Left ventricle myocardium superior (tissue), 1 donor: ENCODE data around the gene BARD1. TPM values are rescaled to one million over a fixed set of nuclear protein-coding genes. Genes with fewer than 3 reads are reported as not detected.
"Not testable (repeated sequence)": the region's sequence is repeated elsewhere in the genome, so short reads cannot be mapped to it uniquely, and the experiment has no call there.

ENCODE experiments used
- ATAC-seq: fragments of 200-7000 bp; cut with Tn5 transposase; one replicate; pipeline ENCODE4 v1.9.1; 2020; ENCODE audit warnings: mild to moderate bottlenecking, moderate library complexity
- DNase-seq: peaks from one replicate; pipeline ENCODE4 v3.0.0-alpha.2; 2020
- intact Hi-C: fragments of 100-400 bp; cut with micrococcal nuclease; formaldehyde crosslinking; loops from one replicate; pipeline ENCODE4 v1.11.0; 2022
- total RNA-seq: library from RNA; stranded (reverse); fragmentation: NEBNext Ultra II Directional; extraction: Animal tissue kit (Norgen Biotek cat#: 25700); gene quantifications from one replicate; pipeline ENCODE4 v1.2.1, GENCODE V29; 2021
- donor health status: DM: no; HTN: yes; CAD: no; lungs with severe emphysema.

BARD1 gene
- total RNA-seq, 1 donor from 2014 or later, result 11.0 TPM

GRCh38 chr2:214696681-214697080 is 112.8 kb downstream of the BARD1 start:
- DNase-seq (no peak), ATAC-seq (no peak)
- intact Hi-C loops, result no loop called here

- ATAC-seq (no peak), DNase-seq (no peak)
- intact Hi-C loops, result no loop called here
Observed at GRCh38 chr2:214695789-214696188, 113.7 kb downstream of the BARD1 start.

GRCh38 chr2:214683557-214683956 is 125.9 kb downstream of the BARD1 start:
- intact Hi-C loops, ATAC-seq, DNase-seq: not testable (repeated sequence)

GRCh38 chr2:214679736-214680135 is 129.7 kb downstream of the BARD1 start:
- DNase-seq, result no peak
- ATAC-seq, result no peak
- intact Hi-C loops, result no loop called here

- intact Hi-C loops, result no loop called here
- ATAC-seq (no peak), DNase-seq (no peak)
Observed at GRCh38 chr2:214676421-214677089, 132.9 kb downstream of the BARD1 start.
